ENCODE measurements around the gene TGFB3. TPM values are rescaled to one million over a fixed set of nuclear protein-coding genes. Genes with fewer than 3 reads are reported as not detected.
"Not testable (repeated sequence)": the region's sequence is repeated elsewhere in the genome, so short reads cannot be mapped to it uniquely, and the experiment has no call there.

Gene TGFB3
- total RNA-seq, 2 donors from 2014 or later = 17.5 to 99.1 TPM

- TF ChIP-seq CTCF (IDR thresholded peaks at IDR 0.05) = no peak
- peak overlapping the region; percentile 33 to 79 for H3K27ac ChIP-seq
- DNase-seq (ENCODE audit: low spot score) = no peak
- no peak overlapping the region for H3K4me3 ChIP-seq
- H3K27me3 ChIP-seq = no peaks in the 10 kb centered on the region
- no peaks in the 10 kb centered on the region for H3K9me3 ChIP-seq
- peaks cover 0 to 8% of the 10 kb centered on the region in 2 donors for H3K4me1 ChIP-seq
- no peaks in the 10 kb centered on the region for H3K36me3 ChIP-seq
These were observed 46.7 kb downstream of the TGFB3 start for GRCh38 chr14:75934998-75935628.

GRCh38 chr14:75933712-75934296, 48.0 kb downstream of the TGFB3 start:
- Histone ChIP-seq H3K4me1 (peaks cover 0 to 11% of the 10 kb centered on the region in 2 donors), H3K36me3 (no peaks in the 10 kb centered on the region), H3K9me3 (no peaks in the 10 kb centered on the region), H3K4me3 (no peak overlapping the region), H3K27me3 (no peaks in the 10 kb centered on the region), H3K27ac (peak overlapping the region in 1 of 2 donors; percentile 79)
- no peak for TF ChIP-seq CTCF (IDR thresholded peaks at IDR 0.05)
- no peak for DNase-seq (ENCODE audit: low spot score)

GRCh38 chr14:75928690-75929181, 53.1 kb downstream of the TGFB3 start:
- Histone ChIP-seq H3K27me3 (no peaks in the 10 kb centered on the region), H3K4me1 (peaks cover 0 to 8% of the 10 kb centered on the region in 2 donors), H3K9me3 (no peaks in the 10 kb centered on the region), H3K4me3 (peak overlapping the region in 1 of 2 donors; percentile 15), H3K36me3 (no peaks in the 10 kb centered on the region), H3K27ac (no peak overlapping the region)
- DNase-seq (ENCODE audit: low spot score) = no peak
- TF ChIP-seq CTCF (IDR thresholded peaks at IDR 0.05) = no peak

- no peak for DNase-seq (ENCODE audit: low spot score)
- peaks cover 0 to 8% of the 10 kb centered on the region in 2 donors for H3K4me1 ChIP-seq
- H3K4me3 ChIP-seq = no peak overlapping the region
- no peaks in the 10 kb centered on the region for H3K27me3 ChIP-seq
- H3K27ac ChIP-seq = peak overlapping the region in 1 of 2 donors; percentile 12
- no peaks in the 10 kb centered on the region for H3K9me3 ChIP-seq
- no peak for TF ChIP-seq CTCF (IDR thresholded peaks at IDR 0.05)
- no peaks in the 10 kb centered on the region for H3K36me3 ChIP-seq
These were observed 54.2 kb downstream of the TGFB3 start for GRCh38 chr14:75927564-75928087.

- H3K27me3 ChIP-seq = no peaks in the 10 kb centered on the region
- H3K4me1 ChIP-seq = peaks cover 0 to 8% of the 10 kb centered on the region in 2 donors
- no peak for DNase-seq (ENCODE audit: low spot score)
- no peak overlapping the region for H3K27ac ChIP-seq
- H3K36me3 ChIP-seq = no peaks in the 10 kb centered on the region
- H3K9me3 ChIP-seq = no peaks in the 10 kb centered on the region
- TF ChIP-seq CTCF (IDR thresholded peaks at IDR 0.05) = no peak
- H3K4me3 ChIP-seq = no peak overlapping the region
These were observed 55.2 kb downstream of the TGFB3 start for GRCh38 chr14:75926431-75927115.

GRCh38 chr14:75925141-75925840, 56.5 kb downstream of the TGFB3 start:
- DNase-seq (ENCODE audit: low spot score); H3K27ac ChIP-seq; H3K27me3 ChIP-seq; H3K9me3 ChIP-seq; H3K4me3 ChIP-seq; H3K4me1 ChIP-seq; H3K36me3 ChIP-seq: not testable (repeated sequence)

GRCh38 chr14:75920421-75920820, 61.4 kb downstream of the TGFB3 start:
- H3K4me3 ChIP-seq; DNase-seq (ENCODE audit: low spot score); H3K36me3 ChIP-seq; H3K27me3 ChIP-seq; H3K27ac ChIP-seq; H3K9me3 ChIP-seq; H3K4me1 ChIP-seq: not testable (repeated sequence)
